HG02943 (cell line): ENCODE results near the gene NAA60.

Experiments used
- ATAC-seq: cut with Tn5 transposase; IDR thresholded peaks from one replicate; pipeline ENCODE4 v1.9.1; 2021; ENCODE audit warnings: mild to moderate bottlenecking, low read depth, moderate library complexity; ENCODE audit not compliant: unreplicated experiment

Gene NAA60

GRCh38 chr16:3536271-3536731, 92.8 kb downstream of the NAA60 start:
- ATAC-seq: no peak
